HepG2 (cell line): ENCODE data around the gene RAB22A. TPM values are rescaled to one million over a fixed set of nuclear protein-coding genes. Genes with fewer than 3 reads are reported as not detected.

Experiments used
- ATAC-seq: fragments of 200-7000 bp; cut with Tn5 transposase; 3 replicates; pipeline ENCODE4 v1.9.1; 2020; ENCODE audit warnings: mild to moderate bottlenecking, moderate library complexity
- BruUV-seq: library from RNA; stranded (reverse); fragments of 400-500 nt; replicated peaks from 2 replicates; lab custom pipeline; 2021; lab: Mats Ljungman, UMichigan
- CTCF ChIA-PET: fragments of 300-600 bp; formaldehyde crosslinking; extraction: SDS; loops from one replicate; lab custom pipeline; 2021; ENCODE audit warnings: low total read pairs, inconsistent platforms, low intra/inter-chr PET ratio; lab: Yijun Ruan, JAX
- POLR2A ChIA-PET: fragments of 350-600 bp; sonication (Branson Sonifier 250); formaldehyde crosslinking; loops from one replicate; lab custom pipeline; 2020; ENCODE audit warnings: antibody characterized with exemption, inconsistent platforms; lab: Yijun Ruan, JAX
- DNase-seq: peaks from one replicate; pipeline ENCODE4 v3.0.0-alpha.2; 2015; ENCODE audit warnings: low spot score
- FAIRE-seq: peaks from 3 replicates; lab custom pipeline; 2011; peaks lifted over from hg19 to GRCh38; lab: Jason Lieb, UNC
- H2AFZ ChIP-seq: one replicate; pipeline ENCODE4 v1.6.1; 2011; ENCODE audit warnings: low read length, inconsistent platforms
- H3K27ac ChIP-seq: fragments of 300-600 bp; 3 replicates; pipeline ENCODE4 v1.8.0; 2011; ENCODE audit warnings: mixed run types, mild to moderate bottlenecking, mixed read lengths, low read length, inconsistent platforms; ENCODE audit not compliant: insufficient read depth; ENCODE audit errors: extremely low read length
- H3K27me3 ChIP-seq, 2 experiments: fragments of 200-600 bp in 1 of 2; 2 replicates in 1 of 2; 3 replicates in 1 of 2; pipeline versions ENCODE4 v1.6.0 to v1.8.0; 2011; ENCODE audit warnings: low read length in 2 of 2, mild to moderate bottlenecking in 2 of 2, moderate library complexity in 2 of 2, inconsistent platforms in 1 of 2; ENCODE audit not compliant: insufficient read depth in 2 of 2, control insufficient read depth in 1 of 2
- H3K36me3 ChIP-seq, 2 experiments: fragments of 200-600 bp in 1 of 2; replicated peaks in 1 of 2; 2 replicates in 1 of 2; 3 replicates in 1 of 2; pipeline versions ENCODE4 v1.5.1 to v1.8.0; 2011; ENCODE audit warnings: low read length in 2 of 2, inconsistent platforms in 1 of 2; ENCODE audit not compliant: insufficient read depth in 2 of 2, control insufficient read depth in 1 of 2
- H3K4me1 ChIP-seq: 2 replicates; pipeline ENCODE4 v1.5.1; 2012; ENCODE audit warnings: low read length, inconsistent platforms; ENCODE audit not compliant: insufficient read depth
- H3K4me2 ChIP-seq: 2 replicates; pipeline ENCODE4 v1.6.0; 2011; ENCODE audit warnings: low read depth, low read length, inconsistent platforms
- H3K4me3 ChIP-seq, 3 experiments: fragments of 200-600 bp in 1 of 3; sonication (generic), shearing (Covaris generic) in 1 of 3; replicated peaks in 1 of 3; 2 replicates each; pipeline ENCODE4 v1.5.1; 2011 to 2016; ENCODE audit warnings: low read length in 3 of 3, inconsistent platforms in 2 of 3, low read depth in 2 of 3, mild to moderate bottlenecking in 2 of 3, control low read depth in 1 of 3, mixed read lengths in 1 of 3; ENCODE audit not compliant: insufficient read depth in 1 of 3
- H3K79me2 ChIP-seq: one replicate; pipeline ENCODE4 v1.6.1; 2011; ENCODE audit warnings: low read length, inconsistent platforms; ENCODE audit not compliant: insufficient read depth
- H3K9ac ChIP-seq: 2 replicates; pipeline ENCODE4 v1.6.0; 2011; ENCODE audit warnings: mild to moderate bottlenecking, low read depth, low read length, inconsistent platforms; ENCODE audit not compliant: insufficient read depth
- H3K9me3 ChIP-seq: 2 replicates; pipeline ENCODE4 v1.5.1; 2012; ENCODE audit warnings: mild to moderate bottlenecking, low read length
- H4K20me1 ChIP-seq: 2 replicates; pipeline ENCODE4 v1.6.0; 2011; ENCODE audit warnings: inconsistent platforms, mild to moderate bottlenecking, low read length, moderate library complexity; ENCODE audit not compliant: insufficient read depth
- BATF2 ChIP-seq: sonication (generic); formaldehyde crosslinking; IDR thresholded peaks from 2 replicates; pipeline ENCODE4 v1.8.0; 2022; ENCODE audit warnings: mild to moderate bottlenecking, missing genetic modification reagents, moderate library complexity
- CREBL2 ChIP-seq: sonication (generic); formaldehyde crosslinking; IDR thresholded peaks from 2 replicates; pipeline ENCODE4 v1.8.1; 2023; ENCODE audit warnings: missing genetic modification reagents, mild to moderate bottlenecking, borderline replicate concordance
- HNRNPL ChIP-seq: fragments of 200-400 bp; formaldehyde crosslinking; IDR thresholded peaks from 2 replicates; pipeline ENCODE4 v1.6.1; 2017; ENCODE audit warnings: mild to moderate bottlenecking, low read depth, low read length
- NCOA2 ChIP-seq: sonication (generic); formaldehyde crosslinking; IDR thresholded peaks from 2 replicates; pipeline ENCODE4 v1.8.0; 2022; ENCODE audit warnings: inconsistent platforms
- NFAT5 ChIP-seq: sonication (generic); formaldehyde crosslinking; IDR thresholded peaks from 2 replicates; pipeline ENCODE4 v1.4.0; 2020; ENCODE audit warnings: missing genetic modification reagents
- RFXAP ChIP-seq: sonication (generic); formaldehyde crosslinking; IDR thresholded peaks from 2 replicates; pipeline ENCODE4 v1.4.0; 2020; ENCODE audit warnings: missing genetic modification reagents, borderline replicate concordance
- USF2 ChIP-seq, 2 experiments: sonication (generic) in 1 of 2; formaldehyde crosslinking in 1 of 2; IDR thresholded peaks; 2 replicates each; pipeline versions ENCODE4 v1.5.1 to v1.6.1; 2011 to 2020; ENCODE audit warnings: borderline replicate concordance in 1 of 2, low read depth in 1 of 2, low read length in 1 of 2, mild to moderate bottlenecking in 1 of 2, missing genetic modification reagents in 1 of 2, moderate library complexity in 1 of 2
- YY1 ChIP-seq: IDR thresholded peaks from 2 replicates; pipeline ENCODE4 v1.6.1; 2011; ENCODE audit warnings: low read length, low read depth, moderate library complexity, mild to moderate bottlenecking; ENCODE audit not compliant: insufficient read depth, insufficient replicate concordance
- ZFP36 ChIP-seq: fragments of 150-350 bp; IDR thresholded peaks from 2 replicates; pipeline ENCODE4 v1.6.1; 2018; ENCODE audit warnings: borderline replicate concordance, low read length, low read depth; ENCODE audit not compliant: partially characterized antibody
- ZIK1 ChIP-seq: sonication (generic); formaldehyde crosslinking; IDR thresholded peaks from 2 replicates; pipeline ENCODE4 v1.5.0; 2020; ENCODE audit warnings: mild to moderate bottlenecking, low read depth, missing genetic modification reagents, borderline replicate concordance
- ZKSCAN8 ChIP-seq: IDR thresholded peaks from 2 replicates; pipeline ENCODE4 v1.6.1; 2016; ENCODE audit warnings: borderline replicate concordance, missing genetic modification reagents, missing compliant biosample characterization
- ZNF207 ChIP-seq: fragments of 450-650 bp; IDR thresholded peaks from 2 replicates; pipeline ENCODE4 v1.6.1; 2016; ENCODE audit warnings: antibody characterized with exemption, borderline replicate concordance
- ZNF557 ChIP-seq: sonication (generic); formaldehyde crosslinking; IDR thresholded peaks from 2 replicates; pipeline ENCODE4 v1.4.0; 2020; ENCODE audit warnings: missing genetic modification reagents
- ZNF768 ChIP-seq: sonication (generic); formaldehyde crosslinking; IDR thresholded peaks from 2 replicates; pipeline ENCODE4 v1.4.0; 2020; ENCODE audit warnings: missing genetic modification reagents
- WGBS: methylation state at CpG from one replicate; pipeline ENCODE4 v1.1.6; 2017; ENCODE audit warnings: low lambda C conversion rate; 5-methylcytosine and 5-hydroxymethylcytosine counted together
- in situ Hi-C: cut with HindIII; loops from 2 replicates; pipeline ENCODE4 v1.10.0; 2017; ENCODE audit warnings: low pct_unique_long_range_greater_than_20kb; ENCODE audit not compliant: extremely low pct_ligation_motif_present
- intact Hi-C: fragments of 100-400 bp; cut with micrococcal nuclease; formaldehyde crosslinking; loops from one replicate; pipeline ENCODE4 v1.10.0; 2022; ENCODE audit not compliant: unreplicated experiment
- polyA plus RNA-seq, 8 experiments: library from polyadenylated mRNA; depleted of rRNA in 3 of 8; stranded (reverse) in 7 of 8; unstranded in 1 of 8; fragments of >200 nt; fragmentation: Illumina TruSeq in 4 of 8; extraction: Trizol in 4 of 8; gene quantifications; 2 replicates each; pipeline versions ENCODE4 v1.2.1 to v1.2.3, GENCODE V29; 2011 to 2016; ENCODE audit warnings: low read depth in 4 of 8, missing spikeins in 1 of 8, mixed read lengths in 1 of 8; ENCODE audit not compliant: insufficient read depth in 1 of 8
- total RNA-seq, 5 experiments: library from RNA; depleted of rRNA; stranded (reverse); fragments of >200 nt; fragmentation: Illumina TruSeq; extraction: Trizol; gene quantifications; 2 replicates each; pipeline ENCODE4 v1.2.3, GENCODE V29; 2016; ENCODE audit warnings: low read depth in 1 of 5

The RAB22A gene
- total and polyA plus RNA-seq, 2 of the 13 experiments (the other 11 are each of a cell fraction or from before 2014, with no cell fraction given), result 10.7 to 11.2 TPM

GRCh38 chr20:58398254-58398653, 88.7 kb downstream of the RAB22A start:
- BruUV-seq, result no TSS peak
- ChIA-PET POLR2A (no interaction called here), CTCF (no interaction called here)
- Histone ChIP-seq H4K20me1 (peaks cover 46% of the 10 kb centered on the region), H3K4me1 (peaks cover 35% of the 10 kb centered on the region), H3K79me2 (peaks cover 97% of the 10 kb centered on the region), H3K27me3 (no peaks in the 10 kb centered on the region), H2AFZ (no peak overlapping the region), H3K27ac (no peak overlapping the region), H3K4me2 (no peak overlapping the region), H3K4me3 (no peak overlapping the region), H3K36me3 (peaks cover 4 to 8% of the 10 kb centered on the region in 2 experiments; a peak in 2 of 5 replicates), H3K9ac (no peak overlapping the region), H3K9me3 (no peaks in the 10 kb centered on the region)
- in situ Hi-C loops, result no loop called here
- 97% methylated on average over 5 of the region's 5 CpGs for WGBS
- FAIRE-seq, result no peak
- intact Hi-C loops, result no loop called here
- ATAC-seq, result no peak
- DNase-seq, result no peak
- TF ChIP-seq CREBL2 (CRISPR knock-in tag) (no peak), RFXAP (no peak), ZNF768 (CRISPR knock-in tag) (no peak), USF2 (IDR thresholded peaks at IDR 0.05; ENCODE audit: low read depth, low read length) (no peak), USF2 (CRISPR knock-in tag; IDR thresholded peaks at IDR 0.05; ENCODE audit: borderline replicate concordance) (no peak), HNRNPL (no peak), ZIK1 (no peak), NFAT5 (CRISPR knock-in tag) (no peak), ZNF207 (no peak), BATF2 (no peak), NCOA2 (CRISPR knock-in tag) (no peak), YY1 (no peak), ZFP36 (no peak), ZKSCAN8 (CRISPR knock-in tag) (no peak), ZNF557 (CRISPR knock-in tag) (no peak)
